HG03460 (cell line): Measurements from ENCODE around the gene DOCK10.

Experiments used
- ATAC-seq: cut with Tn5 transposase; IDR thresholded peaks from one replicate; pipeline ENCODE4 v1.9.1; 2021; ENCODE audit not compliant: unreplicated experiment

DOCK10 gene

GRCh38 chr2:225042800-225043167 lies 516 bp upstream of the DOCK10 start:
- no peak for ATAC-seq

GRCh38 chr2:225041207-225041850 lies 939 bp downstream of the DOCK10 start:
- peak; percentile 63 for ATAC-seq

GRCh38 chr2:225040856-225041206 lies 1.4 kb downstream of the DOCK10 start:
- peak; percentile 21 for ATAC-seq

GRCh38 chr2:225040142-225040541 lies 2.1 kb downstream of the DOCK10 start:
- ATAC-seq = no peak

- no peak for ATAC-seq
These were observed 4.1 kb downstream of the DOCK10 start for GRCh38 chr2:225038231-225038523.

GRCh38 chr2:225037415-225038230 lies 4.6 kb downstream of the DOCK10 start:
- no peak for ATAC-seq

- ATAC-seq = no peak
These were observed 5.8 kb downstream of the DOCK10 start for GRCh38 chr2:225036431-225036830.

- no peak for ATAC-seq
These were observed 8.6 kb downstream of the DOCK10 start for GRCh38 chr2:225033440-225034318.

GRCh38 chr2:225032246-225032645 lies 10.0 kb downstream of the DOCK10 start:
- ATAC-seq = no peak

- no peak for ATAC-seq
These were observed 10.7 kb downstream of the DOCK10 start for GRCh38 chr2:225031599-225031998.

GRCh38 chr2:225030893-225031292 lies 11.4 kb downstream of the DOCK10 start:
- ATAC-seq = no peak

GRCh38 chr2:225030203-225030602 lies 12.1 kb downstream of the DOCK10 start:
- no peak for ATAC-seq

GRCh38 chr2:225028572-225028971 lies 13.7 kb downstream of the DOCK10 start:
- no peak for ATAC-seq

GRCh38 chr2:225027061-225027762 lies 15.1 kb downstream of the DOCK10 start:
- no peak for ATAC-seq

- ATAC-seq = no peak
These were observed 16.2 kb downstream of the DOCK10 start for GRCh38 chr2:225025917-225026571.

- no peak for ATAC-seq
These were observed 20.1 kb downstream of the DOCK10 start for GRCh38 chr2:225022188-225022587.

- no peak for ATAC-seq
These were observed 22.0 kb downstream of the DOCK10 start for GRCh38 chr2:225020168-225020849.

GRCh38 chr2:225019105-225019504 lies 23.2 kb downstream of the DOCK10 start:
- no peak for ATAC-seq

GRCh38 chr2:225017713-225018112 lies 24.6 kb downstream of the DOCK10 start:
- ATAC-seq = no peak

GRCh38 chr2:225017098-225017685 lies 25.1 kb downstream of the DOCK10 start:
- ATAC-seq = no peak
